Measurements from ENCODE around the gene MAP3K15. TPM values are rescaled to one million over a fixed set of nuclear protein-coding genes. Genes with fewer than 3 reads are reported as not detected.

The MAP3K15 gene
- polyA plus RNA-seq, 1 of the 3 experiments (the other 2 are of a cell fraction) = 0.07 TPM

GRCh38 chrX:19543020-19543715 lies 27.9 kb upstream of the MAP3K15 start:
- Histone ChIP-seq H3K4me2 (no peak overlapping the region), H3K9me2 (no peaks in the 10 kb centered on the region), H3K27me3 (ENCODE audit: insufficient read depth) (no peaks in the 10 kb centered on the region), H3K4me1 (ENCODE audit: control insufficient read depth in 1 of 2, insufficient read depth in 2 of 2, low read depth in 1 of 2, low read length in 1 of 2) (no peaks in the 10 kb centered on the region), H3K9me3 (no peaks in the 10 kb centered on the region), H3K4me3 (ENCODE audit: low read depth in 2 of 2, low read length in 1 of 2) (no peak overlapping the region), H3F3A (replicated peaks; ENCODE audit: insufficient read depth) (no peaks in the 10 kb centered on the region), H4K20me1 (ENCODE audit: insufficient read depth) (0 out of 2 replicates have a peak, but pooled peaks cover 4% of the 10 kb centered on the region), H3K36me3 (replicated peaks in 1 of 2; ENCODE audit: control insufficient read depth in 1 of 2, insufficient read depth in 2 of 2, low read length in 1 of 2) (peaks cover 0 to 52% of the 10 kb centered on the region in 2 experiments), H3K9ac (no peak overlapping the region), H2AFZ (ENCODE audit: low read depth) (no peak overlapping the region), H3K79me2 (ENCODE audit: insufficient read depth) (no peaks in the 10 kb centered on the region), H3K27ac (ENCODE audit: low read depth in 2 of 2, low read length in 1 of 2) (no peak overlapping the region)
- TF ChIP-seq EP300 (IDR thresholded peaks at IDR 0.05; ENCODE audit: borderline replicate concordance in 1 of 2, low read depth in 1 of 2, low read length in 1 of 2) (no peak), ELF1 (IDR thresholded peaks at IDR 0.05) (no peak), USF2 (IDR thresholded peaks at IDR 0.05; ENCODE audit: borderline replicate concordance, low read depth, low read length) (no peak), YY1 (IDR thresholded peaks at IDR 0.05; ENCODE audit: low read depth) (no peak), TCF12 (IDR thresholded peaks at IDR 0.05) (no peak), JUND (IDR thresholded peaks at IDR 0.05) (no peak), ZBTB33 (IDR thresholded peaks at IDR 0.05; ENCODE audit: borderline replicate concordance, low read depth) (no peak), FOXM1 (IDR thresholded peaks at IDR 0.05; ENCODE audit: low read depth) (no peak), IRF3 (IDR thresholded peaks at IDR 0.05; ENCODE audit: low read depth, low read length) (no peak), RAD21 (IDR thresholded peaks at IDR 0.05; ENCODE audit: low read length) (no peak), POLR2AphosphoS5 (IDR thresholded peaks at IDR 0.05; ENCODE audit: low read depth, low read length) (no peak), TAF1 (IDR thresholded peaks at IDR 0.05; ENCODE audit: borderline replicate concordance, low read depth, low read length) (no peak), PBX3 (IDR thresholded peaks at IDR 0.05) (no peak), NFIC (IDR thresholded peaks at IDR 0.05; ENCODE audit: borderline replicate concordance) (no peak), SIN3A (IDR thresholded peaks at IDR 0.05; ENCODE audit: borderline replicate concordance, low read depth, low read length) (no peak), NRF1 (IDR thresholded peaks at IDR 0.05; ENCODE audit: low read depth, low read length) (no peak)
- DNase-seq = no peak
- POLR2A ChIA-PET = no interaction called here
- CTCF ChIA-PET = interaction anchor here (1.2 to 1.3 kb wide), 2 partner anchors 50 to 345 kb away, joined by 4 to 5 read pairs; no protein-coding TSS in a partner anchor
- WGBS (ENCODE audit: low lambda C conversion rate) = 64% methylated on average over 9 of the region's 9 CpGs
